ENCODE results near the gene PLEKHH1.
"Not testable (repeated sequence)": the region's sequence is repeated elsewhere in the genome, so short reads cannot be mapped to it uniquely, and the experiment has no call there.

The PLEKHH1 gene

DNA sequence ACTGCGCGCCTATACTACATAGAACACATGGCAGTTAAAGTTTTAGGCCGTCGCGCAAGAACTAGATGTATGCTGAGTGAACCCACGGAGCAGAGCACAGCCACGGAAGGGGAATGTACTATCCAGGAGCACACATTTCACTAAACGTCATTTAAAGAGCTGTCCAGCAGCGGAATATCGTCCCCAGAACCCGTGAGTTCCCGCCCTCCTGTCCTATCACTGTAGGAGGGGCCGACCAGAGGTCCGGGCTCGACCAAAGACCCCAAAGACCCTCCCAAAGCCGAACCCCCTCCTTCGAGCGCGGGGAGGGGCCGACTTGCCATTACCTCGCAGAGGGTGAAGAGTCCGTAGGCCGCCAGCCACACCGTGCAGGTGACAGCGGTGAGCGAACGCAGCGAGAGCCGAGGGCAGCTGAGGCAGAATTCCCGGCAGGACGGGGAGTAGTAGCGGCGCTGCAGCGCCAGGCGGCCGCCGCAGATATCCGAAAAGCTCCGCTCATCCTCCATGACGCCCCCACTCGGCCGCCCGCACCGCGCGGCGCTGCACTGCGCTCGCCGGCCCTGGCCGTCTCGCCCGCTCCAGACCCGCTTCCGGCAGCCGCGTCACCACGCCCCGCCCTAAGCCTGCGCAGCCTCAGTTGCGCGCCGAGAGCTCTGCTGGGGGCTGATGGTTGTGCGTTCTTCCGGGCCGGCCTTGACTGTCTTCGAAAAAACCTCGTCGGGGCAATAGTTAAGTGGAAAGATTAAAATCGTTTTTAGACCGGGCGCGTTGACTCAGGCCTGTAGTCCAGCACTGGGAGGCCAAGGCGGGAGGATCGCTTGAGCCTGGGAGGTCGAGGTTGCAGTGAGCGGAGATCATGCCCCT, 66.8 kb downstream of the PLEKHH1 start, which contains the start of gene PIGH:
Gene PIGH, minus strand, starts transcription at position 571 of the 864 bp plus-strand sequence. Its CDS starts 65 bp downstream, at position 506.
- TF ChIP-seq CTCF (IDR thresholded peaks at IDR 0.05; ENCODE audit: insufficient read depth, low read depth, low read length, missing control alignments): peak; percentile 56
- peak; percentile 95 for DNase-seq (ENCODE audit: low read depth)
- H3K4me3 ChIP-seq (ENCODE audit: low read depth, low read length): peak within 1 kb of the TSS; percentile 94

GRCh38 chr14:67600562-67600974, 67.5 kb downstream of the PLEKHH1 start:
- peak overlapping the region; percentile 94 for H3K4me3 ChIP-seq (ENCODE audit: low read depth, low read length)
- not testable (repeated sequence) for DNase-seq (ENCODE audit: low read depth)

DNA sequence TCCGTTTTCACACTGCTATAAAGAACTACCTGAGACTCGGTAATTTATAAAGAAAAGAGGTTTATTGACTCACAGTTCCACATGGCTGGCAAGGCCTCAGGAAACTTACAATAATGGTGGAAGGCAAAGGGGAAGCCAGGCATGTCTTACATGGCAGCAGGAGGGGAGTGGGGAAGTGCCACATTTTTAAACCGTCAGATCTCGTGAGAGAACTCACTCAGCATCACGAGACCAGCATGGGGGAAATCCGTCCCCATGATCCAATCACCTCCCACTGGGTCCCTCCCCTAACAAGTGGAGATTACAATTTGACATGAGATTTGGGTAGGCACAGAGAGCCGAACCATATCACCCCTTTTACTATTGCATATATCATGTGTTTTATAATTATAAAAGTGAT, 69.0 kb downstream of the PLEKHH1 start:
- peak; percentile 37 for DNase-seq (ENCODE audit: low read depth)
- no peak for TF ChIP-seq CTCF (IDR thresholded peaks at IDR 0.05; ENCODE audit: insufficient read depth, low read depth, low read length, missing control alignments)
- no peak overlapping the region for H3K4me3 ChIP-seq (ENCODE audit: low read depth, low read length)

- peak; percentile 93 for DNase-seq (ENCODE audit: low read depth)
- peak overlapping the region; percentile 48 for H3K4me3 ChIP-seq (ENCODE audit: low read depth, low read length)
- no peak for TF ChIP-seq CTCF (IDR thresholded peaks at IDR 0.05; ENCODE audit: insufficient read depth, low read depth, low read length, missing control alignments)
Observed at GRCh38 chr14:67602995-67603545, 70.0 kb downstream of the PLEKHH1 start.

DNA sequence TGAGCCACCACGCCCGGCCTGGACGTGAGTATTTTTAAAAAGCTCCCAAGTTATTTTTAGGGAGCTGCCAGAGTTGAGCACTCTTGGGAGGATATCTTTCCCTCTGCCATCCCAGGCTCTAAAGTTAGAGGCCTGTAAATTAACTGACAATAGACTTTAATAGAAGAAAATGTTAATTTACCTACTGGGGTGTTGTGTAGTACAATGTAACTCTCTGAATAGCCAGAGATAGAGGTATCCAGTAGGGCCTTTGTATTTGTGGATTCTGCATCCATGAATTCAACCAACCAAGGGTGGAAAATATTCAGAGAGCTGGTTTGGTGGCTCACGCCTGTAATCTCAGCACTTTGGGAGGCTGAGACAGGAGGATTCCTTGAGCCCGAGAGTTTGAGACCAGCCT, 74.6 kb downstream of the PLEKHH1 start:
- DNase-seq (ENCODE audit: low read depth): no peak
- H3K4me3 ChIP-seq (ENCODE audit: low read depth, low read length): no peak overlapping the region

GRCh38 chr14:67609642-67610310, 76.7 kb downstream of the PLEKHH1 start:
- no peak overlapping the region for H3K4me3 ChIP-seq (ENCODE audit: low read depth, low read length)

More for the DNA sequence above, 74.6 kb downstream of the PLEKHH1 start:
- no peak for TF ChIP-seq CTCF (IDR thresholded peaks at IDR 0.05; ENCODE audit: insufficient read depth, low read depth, low read length, missing control alignments)

More at GRCh38 chr14:67609642-67610310, 76.7 kb downstream of the PLEKHH1 start:
- DNase-seq (ENCODE audit: low read depth): no peak
- no peak for TF ChIP-seq CTCF (IDR thresholded peaks at IDR 0.05; ENCODE audit: insufficient read depth, low read depth, low read length, missing control alignments)

Measured in GM12865 (cell line).